GF-D8 (cell line): ENCODE results near the gene NDRG2.
"Not testable (repeated sequence)": the region's sequence is repeated elsewhere in the genome, so short reads cannot be mapped to it uniquely, and the experiment has no call there.

ENCODE experiments used
- DNase-seq: peaks from one replicate; lab custom pipeline; 2025; lab: John Stamatoyannopoulos, UW

Gene NDRG2

DNA sequence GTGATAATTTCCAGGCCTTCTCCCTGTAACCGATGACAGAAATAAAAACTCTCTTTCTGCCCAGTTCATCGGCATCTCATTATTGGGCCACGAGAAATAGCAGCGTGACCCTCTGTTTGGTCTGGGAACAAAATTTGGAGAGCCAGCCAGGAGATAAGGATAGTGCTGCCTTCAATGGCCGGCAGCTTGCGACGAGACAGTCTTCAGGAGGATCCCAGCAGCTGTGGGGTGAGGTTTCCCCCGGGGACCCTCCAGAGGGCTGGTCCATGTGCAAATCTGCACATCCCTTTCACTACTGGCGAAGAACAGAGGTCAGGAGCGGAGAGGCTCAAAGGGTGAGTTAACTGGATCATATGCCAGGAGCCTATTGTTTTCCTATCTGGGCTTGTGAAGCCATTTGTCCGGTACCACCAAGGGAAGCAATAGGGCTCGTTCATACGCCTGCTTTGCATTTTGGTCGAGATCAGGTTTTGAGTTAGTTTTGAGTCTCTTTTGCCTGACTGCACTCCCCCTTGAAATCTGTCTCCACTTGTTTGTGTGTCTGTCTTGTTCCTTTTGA, 21.0 kb downstream of the NDRG2 start:
- DNase-seq, result no peak

GRCh38 chr14:21001218-21001617, 23.6 kb downstream of the NDRG2 start:
- DNase-seq, result no peak

DNA sequence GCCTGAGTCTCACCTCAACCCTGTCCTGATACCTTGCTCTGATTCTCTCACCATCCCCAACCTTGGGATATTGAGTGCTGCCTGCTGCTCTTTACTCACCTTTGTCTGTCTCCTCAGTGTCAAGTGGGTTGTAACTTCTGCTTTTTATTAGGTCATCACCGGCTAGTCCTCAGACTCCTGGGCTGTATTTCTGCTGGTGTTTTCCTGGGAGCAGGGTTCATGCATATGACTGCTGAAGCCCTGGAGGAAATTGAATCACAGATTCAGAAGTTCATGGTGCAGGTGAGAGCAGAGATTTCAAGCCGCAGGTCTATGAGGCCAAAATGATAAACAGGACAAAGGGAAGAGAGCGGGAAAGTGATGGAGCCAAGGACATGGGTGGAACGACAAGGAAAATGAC, 25.3 kb downstream of the NDRG2 start:
- no peak for DNase-seq

DNA sequence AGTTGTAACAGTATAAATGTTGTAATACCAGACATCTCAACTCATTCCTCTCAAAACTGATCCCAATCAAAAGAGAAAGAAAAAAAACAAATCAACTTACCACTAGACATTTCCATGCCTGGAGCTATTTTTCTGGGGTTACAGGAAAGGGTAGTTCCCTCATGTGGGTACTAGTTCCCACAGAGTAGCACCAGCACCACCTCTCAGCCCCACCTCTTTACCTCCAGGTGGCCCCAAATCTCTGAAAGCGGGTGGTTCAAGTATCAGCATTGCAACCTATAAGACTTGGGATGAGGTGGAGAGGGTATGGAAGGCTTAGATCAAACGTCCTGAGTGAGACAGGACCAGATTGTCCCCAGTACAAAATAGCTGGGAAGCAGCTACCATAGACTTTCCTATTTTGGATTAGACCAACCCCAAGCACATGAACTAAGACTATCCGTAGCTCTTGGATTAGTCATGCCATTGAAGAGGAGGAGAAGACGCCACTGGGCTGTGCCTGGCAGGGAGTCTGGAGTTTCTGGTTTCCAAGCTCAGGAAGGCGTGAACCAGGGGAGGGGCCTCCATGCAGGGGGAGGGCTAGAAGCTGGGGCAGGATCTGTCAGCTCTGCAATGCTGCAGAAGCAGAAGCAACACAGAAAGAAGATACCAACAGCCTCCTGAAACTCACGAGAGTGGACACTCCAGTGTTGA, 26.0 kb downstream of the NDRG2 start, which contains the start of gene SLC39A2:
Gene SLC39A2 (plus strand): TSS at position 620 of the 693 bp plus-strand sequence. CDS start 154 bp downstream, outside the sequence.
- DNase-seq, result no peak

DNA sequence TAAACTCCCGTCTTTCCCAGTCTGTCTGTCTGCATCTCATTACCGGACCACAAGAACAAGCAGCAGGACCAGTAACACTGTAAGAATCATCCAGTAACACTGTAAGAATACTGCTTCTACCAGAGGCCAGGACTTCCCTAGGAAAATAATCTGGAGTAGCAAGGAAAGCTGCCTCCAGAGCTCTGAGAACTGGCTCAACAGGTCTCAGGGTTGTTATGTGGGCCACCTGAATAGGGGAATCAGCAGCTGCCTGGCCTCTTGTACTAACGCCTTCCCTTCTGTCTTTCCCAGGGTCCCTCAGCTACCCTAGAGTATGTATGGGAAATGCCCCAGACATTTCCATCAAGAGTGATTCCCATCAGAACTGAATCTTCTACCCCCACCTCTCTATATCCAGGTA, 26.7 kb downstream of the NDRG2 start:
- DNase-seq, result no peak

DNA sequence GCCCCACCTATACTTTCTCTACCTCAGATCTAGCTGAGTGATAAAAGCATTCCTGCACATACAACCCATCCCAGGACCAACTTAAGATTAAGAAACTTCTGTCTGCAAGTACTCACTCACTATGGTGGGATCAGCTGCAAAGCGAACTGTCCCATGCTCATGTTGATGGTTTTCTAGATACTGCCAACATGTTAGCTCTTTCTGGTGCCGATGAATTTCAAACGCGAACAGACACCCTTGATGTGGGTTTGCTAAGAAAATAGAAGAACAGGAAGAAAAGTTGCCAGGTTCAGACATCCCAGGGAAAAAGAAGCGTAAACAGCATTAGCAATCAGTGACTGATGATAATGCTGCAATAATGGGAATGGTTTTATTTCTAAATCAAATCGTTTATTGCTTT, 27.3 kb downstream of the NDRG2 start:
- no peak for DNase-seq

- no peak for DNase-seq
Measured at GRCh38 chr14:20997115-20997514, 27.7 kb downstream of the NDRG2 start.

DNA sequence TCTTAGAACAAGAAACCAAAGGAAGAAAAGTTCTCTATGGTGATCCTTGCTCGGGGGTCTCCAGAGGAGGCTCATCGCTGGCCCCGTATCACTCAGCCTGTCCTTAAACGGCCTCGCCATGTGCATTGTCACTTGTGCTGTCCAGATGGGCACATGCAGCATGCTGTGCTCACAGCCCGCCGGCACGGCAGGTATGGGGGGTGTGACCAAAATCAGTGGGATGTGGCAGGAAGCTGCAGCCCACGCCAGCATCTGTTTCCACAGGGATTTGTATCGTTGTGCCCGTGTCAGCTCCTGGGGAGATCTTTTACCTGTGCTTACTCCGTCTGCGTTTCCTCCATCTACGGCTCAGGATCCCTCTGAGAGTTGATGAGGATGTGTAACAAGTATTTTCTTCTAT, 28.3 kb downstream of the NDRG2 start:
- DNase-seq, result no peak

- peak; percentile 95 for DNase-seq
Measured at GRCh38 chr14:20989787-20990600, 34.9 kb downstream of the NDRG2 start, which contains the start of gene METTL17. Gene METTL17 (plus strand): TSS chr14:20989980. CDS start chr14:20990003, 23 bp downstream.

DNA sequence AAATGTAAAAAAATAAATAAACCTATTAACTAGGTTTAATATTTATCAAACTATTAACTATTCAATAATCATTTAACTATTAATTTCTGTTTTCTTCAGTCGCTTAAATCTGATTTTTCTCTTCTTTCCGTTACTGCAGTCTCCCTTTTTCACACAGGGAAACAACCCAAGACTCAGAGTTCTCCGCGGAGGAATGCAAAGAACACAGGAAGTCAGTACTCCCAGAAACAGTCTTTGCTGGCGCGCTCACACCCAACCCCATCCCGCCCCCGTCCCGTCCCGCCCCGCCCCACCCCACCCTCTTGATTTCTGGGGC, 35.4 kb downstream of the NDRG2 start:
- DNase-seq, result no peak

DNA sequence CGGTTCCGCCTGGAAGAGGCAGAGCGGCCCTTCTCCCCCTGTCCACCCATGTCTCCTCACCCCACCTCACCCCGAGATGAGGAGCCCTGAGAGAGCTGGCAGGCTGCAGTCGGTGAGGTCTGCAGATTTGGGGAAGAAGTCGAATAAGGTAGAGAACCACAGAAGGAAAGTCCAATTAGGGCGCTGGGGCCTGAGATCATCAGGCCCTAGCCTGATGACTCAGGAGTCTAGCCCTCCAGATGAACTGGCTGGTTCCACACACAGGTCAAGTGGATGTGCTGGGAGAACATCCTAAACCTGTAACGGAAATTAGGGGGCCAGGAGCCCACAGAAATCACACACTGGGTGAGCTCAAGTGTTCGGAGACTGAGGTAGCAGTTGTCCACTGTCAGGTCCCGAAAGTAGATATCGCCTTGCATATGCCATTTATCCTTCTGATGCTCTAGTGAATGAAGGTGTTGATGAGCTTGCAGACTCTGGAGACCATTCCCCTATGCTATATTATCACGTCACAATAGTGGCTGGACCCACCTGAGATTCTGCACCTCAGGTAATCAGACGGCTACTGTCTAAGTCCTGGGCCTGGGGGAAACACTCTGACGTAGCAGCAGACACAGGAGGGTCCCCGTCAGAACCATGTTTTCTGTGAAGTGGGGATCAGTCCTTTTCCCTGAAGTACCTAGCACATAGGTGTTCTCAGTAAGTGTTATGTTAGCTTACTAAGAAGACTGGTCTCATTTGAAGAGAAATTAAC, 36.0 kb downstream of the NDRG2 start:
- no peak for DNase-seq

- no peak for DNase-seq
Measured at GRCh38 chr14:20986811-20987210, 38.0 kb downstream of the NDRG2 start.

DNA sequence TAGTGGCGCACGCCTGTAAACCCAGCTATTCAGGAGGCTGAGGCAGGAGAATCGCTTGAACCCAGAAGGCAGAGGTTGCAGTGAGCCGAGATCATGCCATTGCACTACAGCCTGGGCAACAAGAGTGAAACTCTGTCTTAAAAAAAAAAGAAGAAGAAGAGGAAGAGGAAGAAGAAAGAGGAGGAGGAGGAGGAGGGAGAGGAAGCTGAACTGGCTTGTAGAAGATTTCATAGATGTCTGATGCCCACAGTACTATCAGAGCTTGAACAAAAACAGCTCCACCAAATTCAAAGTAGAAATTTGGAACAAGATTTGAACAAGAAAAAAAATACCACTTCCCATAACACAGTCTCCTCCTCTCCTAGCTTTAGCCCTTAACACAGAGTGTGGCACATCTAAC, 39.2 kb downstream of the NDRG2 start:
- not testable (repeated sequence) for DNase-seq

- DNase-seq, result no peak
Measured at GRCh38 chr14:20982646-20983369, 42.1 kb downstream of the NDRG2 start.

- no peak for DNase-seq
Measured at GRCh38 chr14:20980906-20981305, 44.0 kb downstream of the NDRG2 start.

DNA sequence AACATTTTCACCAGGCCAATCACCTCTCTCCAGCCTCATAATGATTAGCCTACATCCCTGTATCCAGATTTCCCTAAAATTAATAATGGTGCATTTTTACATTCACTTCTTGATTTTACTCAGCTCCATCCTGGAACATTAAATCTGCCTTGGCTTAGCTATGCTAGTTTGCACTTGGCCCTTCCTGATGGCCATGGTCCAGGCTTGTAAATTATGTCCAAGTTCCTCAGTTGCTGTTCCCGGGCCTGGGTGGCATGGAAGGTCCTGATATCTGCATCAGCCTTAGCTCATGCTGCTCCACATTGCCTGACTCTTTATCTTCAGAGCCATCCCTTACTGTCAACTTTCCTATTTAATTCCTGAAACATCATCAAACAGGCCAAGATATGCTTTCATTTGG, 46.2 kb downstream of the NDRG2 start:
- DNase-seq, result no peak

GRCh38 chr14:20976291-20976690, 48.6 kb downstream of the NDRG2 start:
- DNase-seq, result no peak

GRCh38 chr14:20973501-20973900, 51.4 kb downstream of the NDRG2 start:
- no peak for DNase-seq

DNA sequence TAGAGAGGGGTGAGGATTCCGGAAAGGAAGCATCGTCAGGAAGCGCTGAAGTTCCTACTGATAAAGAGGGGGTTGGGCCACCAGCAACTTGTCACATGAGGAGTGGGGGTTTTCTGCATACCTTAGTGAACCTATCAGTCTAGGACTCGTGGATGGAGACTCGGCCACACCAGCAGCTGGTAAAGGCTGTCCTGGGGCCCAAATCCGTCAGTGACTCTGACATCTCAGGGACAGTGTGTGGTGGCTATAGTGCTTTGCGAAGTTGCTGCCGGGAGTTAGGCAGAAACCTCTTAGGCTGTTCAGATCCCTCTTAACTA, 53.2 kb downstream of the NDRG2 start:
- DNase-seq, result no peak

- peak; percentile 40 for DNase-seq
Measured at GRCh38 chr14:20970983-20971704, 53.7 kb downstream of the NDRG2 start.

GRCh38 chr14:20970647-20970982, 54.2 kb downstream of the NDRG2 start:
- DNase-seq, result no peak
